Epidermal melanocyte (primary cell): ENCODE data around the gene TMX2.
"Not testable (repeated sequence)": the region's sequence is repeated elsewhere in the genome, so short reads cannot be mapped to it uniquely, and the experiment has no call there.

Experiments
- DNase-seq: peaks from one replicate; pipeline ENCODE4 v3.0.0; 2011; ENCODE audit warnings: low spot score; ENCODE audit not compliant: insufficient read length

TMX2 gene

GRCh38 chr11:57713835-57714234 lies 1.4 kb downstream of the TMX2 start:
- no peak for DNase-seq

- DNase-seq = not testable (repeated sequence)
Observed at GRCh38 chr11:57716726-57717125, 4.3 kb downstream of the TMX2 start.

GRCh38 chr11:57727185-57727584 lies 14.8 kb downstream of the TMX2 start:
- no peak for DNase-seq

- no peak for DNase-seq
Observed at GRCh38 chr11:57728829-57729228, 16.4 kb downstream of the TMX2 start.

GRCh38 chr11:57729479-57729878 lies 17.1 kb downstream of the TMX2 start:
- DNase-seq = no peak

- DNase-seq = no peak
Observed at GRCh38 chr11:57732661-57733060, 20.3 kb downstream of the TMX2 start.

- no peak for DNase-seq
Observed at GRCh38 chr11:57735619-57736298, 23.4 kb downstream of the TMX2 start.

- peak; percentile 94 for DNase-seq
Observed at GRCh38 chr11:57741132-57742086, 29.0 kb downstream of the TMX2 start, which contains the start of gene SELENOH. Gene SELENOH, plus strand, starts transcription at chr11:57741491. Its CDS starts 105 bp downstream, at chr11:57741596.

GRCh38 chr11:57742087-57742452 lies 29.7 kb downstream of the TMX2 start:
- no peak for DNase-seq

- DNase-seq = no peak
Observed at GRCh38 chr11:57744357-57744756, 32.0 kb downstream of the TMX2 start.

- DNase-seq = no peak
Observed at GRCh38 chr11:57745206-57745605, 32.8 kb downstream of the TMX2 start.

GRCh38 chr11:57746920-57747319 lies 34.5 kb downstream of the TMX2 start:
- DNase-seq = no peak

- no peak for DNase-seq
Observed at GRCh38 chr11:57751176-57751575, 38.8 kb downstream of the TMX2 start.

- DNase-seq = no peak
Observed at GRCh38 chr11:57751676-57752253, 39.4 kb downstream of the TMX2 start, which contains the start of gene BTBD18. Gene BTBD18, minus strand, starts transcription at chr11:57751819. Its CDS starts 631 bp downstream, at chr11:57751188.

GRCh38 chr11:57752954-57753353 lies 40.6 kb downstream of the TMX2 start:
- no peak for DNase-seq

GRCh38 chr11:57758174-57758573 lies 45.8 kb downstream of the TMX2 start:
- no peak for DNase-seq

GRCh38 chr11:57761301-57762234 lies 49.2 kb downstream of the TMX2 start, which contains the start of gene CTNND1:
Gene CTNND1, plus strand, starts transcription at chr11:57761802. Its CDS starts 29,677 bp downstream, at chr11:57791479.
- DNase-seq = peak; percentile 99

GRCh38 chr11:57762235-57762861 lies 50.0 kb downstream of the TMX2 start:
- DNase-seq = no peak

GRCh38 chr11:57763568-57763967 lies 51.2 kb downstream of the TMX2 start:
- DNase-seq = peak; percentile 53

GRCh38 chr11:57764021-57764420 lies 51.6 kb downstream of the TMX2 start:
- no peak for DNase-seq
